OCI-LY3 (cell line): Measurements from ENCODE around the gene EFCAB11.

Experiments used
- EZH2phosphoT487 ChIP-seq: fragments of 200-600 bp; shearing (Covaris generic); IDR thresholded peaks from 2 replicates; pipeline ENCODE4 v1.6.1; 2018; ENCODE audit warnings: antibody characterized with exemption, mixed run types, low read depth
- TF ChIP-seq, protein P1 (sequence below): fragments of 200-600, 300-600 bp; sonication (generic); IDR thresholded peaks from 2 replicates; pipeline ENCODE4 v1.5.1; 2014; ENCODE audit warnings: antibody characterized with exemption, low read length, low read depth

DNA sequence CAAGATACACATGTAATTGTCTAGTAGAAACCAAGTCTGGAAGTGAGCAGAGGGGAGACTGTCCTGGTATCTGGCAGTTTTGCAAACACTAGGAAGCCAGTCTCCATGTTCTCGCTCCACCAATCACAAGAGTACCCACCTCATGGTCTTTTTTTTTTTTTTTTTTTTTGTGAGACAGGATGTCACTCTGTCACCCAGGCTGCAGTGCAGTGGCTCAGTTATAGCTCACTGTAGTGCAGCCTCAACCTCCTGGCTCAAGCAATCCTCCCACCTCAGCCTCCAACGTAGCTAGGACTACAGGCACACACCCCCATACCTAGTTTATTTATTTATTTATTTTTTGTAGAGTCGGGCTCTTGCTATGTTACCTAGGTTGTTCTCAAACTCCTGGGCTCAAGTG lies 189.2 kb downstream of the EFCAB11 start:
- TF ChIP-seq, protein P1, sequence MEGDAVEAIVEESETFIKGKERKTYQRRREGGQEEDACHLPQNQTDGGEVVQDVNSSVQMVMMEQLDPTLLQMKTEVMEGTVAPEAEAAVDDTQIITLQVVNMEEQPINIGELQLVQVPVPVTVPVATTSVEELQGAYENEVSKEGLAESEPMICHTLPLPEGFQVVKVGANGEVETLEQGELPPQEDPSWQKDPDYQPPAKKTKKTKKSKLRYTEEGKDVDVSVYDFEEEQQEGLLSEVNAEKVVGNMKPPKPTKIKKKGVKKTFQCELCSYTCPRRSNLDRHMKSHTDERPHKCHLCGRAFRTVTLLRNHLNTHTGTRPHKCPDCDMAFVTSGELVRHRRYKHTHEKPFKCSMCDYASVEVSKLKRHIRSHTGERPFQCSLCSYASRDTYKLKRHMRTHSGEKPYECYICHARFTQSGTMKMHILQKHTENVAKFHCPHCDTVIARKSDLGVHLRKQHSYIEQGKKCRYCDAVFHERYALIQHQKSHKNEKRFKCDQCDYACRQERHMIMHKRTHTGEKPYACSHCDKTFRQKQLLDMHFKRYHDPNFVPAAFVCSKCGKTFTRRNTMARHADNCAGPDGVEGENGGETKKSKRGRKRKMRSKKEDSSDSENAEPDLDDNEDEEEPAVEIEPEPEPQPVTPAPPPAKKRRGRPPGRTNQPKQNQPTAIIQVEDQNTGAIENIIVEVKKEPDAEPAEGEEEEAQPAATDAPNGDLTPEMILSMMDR, result no peak
- no peak for TF ChIP-seq EZH2phosphoT487
